GM19397 (cell line): ENCODE data around the gene CELF4.

ENCODE experiments used
- ATAC-seq: cut with Tn5 transposase; IDR thresholded peaks from one replicate; pipeline ENCODE4 v1.9.1; 2021; ENCODE audit warnings: mild to moderate bottlenecking, moderate library complexity; ENCODE audit not compliant: unreplicated experiment

The CELF4 gene

GRCh38 chr18:37565101-37565976 lies at the start of gene CELF4:
CELF4 (minus strand) TSS chr18:37565798.
- no peak for ATAC-seq

GRCh38 chr18:37613253-37613565 lies 47.6 kb upstream of the CELF4 start:
- ATAC-seq, result no peak

- ATAC-seq, result no peak
Observed at GRCh38 chr18:37612524-37613252, 47.1 kb upstream of the CELF4 start.

GRCh38 chr18:37611614-37612279 lies 46.1 kb upstream of the CELF4 start:
- no peak for ATAC-seq

- no peak for ATAC-seq
Observed at GRCh38 chr18:37608876-37609275, 43.3 kb upstream of the CELF4 start.

- no peak for ATAC-seq
Observed at GRCh38 chr18:37607281-37607680, 41.7 kb upstream of the CELF4 start.

GRCh38 chr18:37604032-37604431 lies 38.4 kb upstream of the CELF4 start:
- no peak for ATAC-seq

GRCh38 chr18:37598966-37599896 lies 33.6 kb upstream of the CELF4 start:
- ATAC-seq, result no peak

GRCh38 chr18:37598396-37598795 lies 32.8 kb upstream of the CELF4 start:
- ATAC-seq, result no peak

GRCh38 chr18:37590346-37590745 lies 24.7 kb upstream of the CELF4 start:
- no peak for ATAC-seq

- ATAC-seq, result no peak
Observed at GRCh38 chr18:37588289-37588688, 22.7 kb upstream of the CELF4 start.

GRCh38 chr18:37586656-37587225 lies 21.1 kb upstream of the CELF4 start:
- ATAC-seq, result no peak

GRCh38 chr18:37584952-37585695 lies 19.5 kb upstream of the CELF4 start:
- ATAC-seq, result no peak

- ATAC-seq, result no peak
Observed at GRCh38 chr18:37584217-37584616, 18.6 kb upstream of the CELF4 start.

- no peak for ATAC-seq
Observed at GRCh38 chr18:37582261-37582660, 16.7 kb upstream of the CELF4 start.

GRCh38 chr18:37578886-37579513 lies 13.4 kb upstream of the CELF4 start:
- no peak for ATAC-seq

GRCh38 chr18:37578182-37578678 lies 12.6 kb upstream of the CELF4 start:
- ATAC-seq, result no peak

- ATAC-seq, result no peak
Observed at GRCh38 chr18:37577051-37577611, 11.5 kb upstream of the CELF4 start.

- ATAC-seq, result no peak
Observed at GRCh38 chr18:37575646-37576045, 10.0 kb upstream of the CELF4 start.
